ENCODE results near the gene RPL12.

DNA sequence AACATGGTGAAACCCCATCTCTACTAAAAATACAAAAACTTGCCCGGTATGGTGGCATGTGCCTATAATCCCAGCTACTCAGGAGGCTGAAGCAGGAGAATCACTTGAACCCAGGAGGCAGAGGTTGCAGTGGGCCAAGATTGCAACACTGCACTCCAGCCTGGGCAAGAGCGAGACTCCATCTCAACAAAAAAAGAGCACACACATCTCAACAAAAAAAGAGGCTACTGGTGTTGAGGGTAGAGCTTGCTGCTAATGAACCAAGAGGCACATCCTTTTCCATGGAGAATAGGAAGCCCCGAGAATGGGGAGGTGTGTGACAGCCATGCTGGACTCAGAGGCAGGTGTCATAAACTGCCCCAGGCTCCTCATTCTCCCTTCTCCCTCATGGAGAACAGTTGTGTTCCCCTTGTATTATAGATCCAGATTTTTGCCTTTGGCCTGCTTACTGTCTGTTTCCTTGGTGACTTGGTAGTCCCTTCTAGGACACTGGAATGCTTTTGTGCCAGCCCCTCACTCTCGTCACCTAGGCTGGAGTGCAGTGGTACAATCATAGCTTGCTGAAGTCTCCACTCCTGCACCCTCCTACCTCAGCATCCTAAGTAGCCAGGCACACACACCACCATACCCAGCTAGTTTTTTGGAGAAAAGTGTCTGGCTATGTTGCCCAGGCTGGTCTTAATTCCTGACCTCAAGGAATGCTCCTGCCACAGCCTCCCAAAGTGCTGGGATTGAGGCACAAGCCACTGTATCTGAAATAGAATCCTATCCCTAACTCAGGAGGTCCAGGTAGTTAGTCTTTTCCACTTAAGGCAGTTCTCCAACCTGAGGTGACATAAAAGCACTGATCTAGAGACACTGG lies 5.1 kb downstream of the RPL12 start:
- TF ChIP-seq POLR2AphosphoS5 (IDR thresholded peaks at IDR 0.05) (peak in 1 of 3 donors; percentile 6), POLR2A (IDR thresholded peaks at IDR 0.05) (no peak), EP300 (IDR thresholded peaks at IDR 0.05; ENCODE audit: low read depth) (no peak)
- TF ChIP-seq, protein P1, sequence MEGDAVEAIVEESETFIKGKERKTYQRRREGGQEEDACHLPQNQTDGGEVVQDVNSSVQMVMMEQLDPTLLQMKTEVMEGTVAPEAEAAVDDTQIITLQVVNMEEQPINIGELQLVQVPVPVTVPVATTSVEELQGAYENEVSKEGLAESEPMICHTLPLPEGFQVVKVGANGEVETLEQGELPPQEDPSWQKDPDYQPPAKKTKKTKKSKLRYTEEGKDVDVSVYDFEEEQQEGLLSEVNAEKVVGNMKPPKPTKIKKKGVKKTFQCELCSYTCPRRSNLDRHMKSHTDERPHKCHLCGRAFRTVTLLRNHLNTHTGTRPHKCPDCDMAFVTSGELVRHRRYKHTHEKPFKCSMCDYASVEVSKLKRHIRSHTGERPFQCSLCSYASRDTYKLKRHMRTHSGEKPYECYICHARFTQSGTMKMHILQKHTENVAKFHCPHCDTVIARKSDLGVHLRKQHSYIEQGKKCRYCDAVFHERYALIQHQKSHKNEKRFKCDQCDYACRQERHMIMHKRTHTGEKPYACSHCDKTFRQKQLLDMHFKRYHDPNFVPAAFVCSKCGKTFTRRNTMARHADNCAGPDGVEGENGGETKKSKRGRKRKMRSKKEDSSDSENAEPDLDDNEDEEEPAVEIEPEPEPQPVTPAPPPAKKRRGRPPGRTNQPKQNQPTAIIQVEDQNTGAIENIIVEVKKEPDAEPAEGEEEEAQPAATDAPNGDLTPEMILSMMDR (IDR thresholded peaks at IDR 0.05): no peak
